ENCODE data around the gene SOX2.

SOX2 gene

GRCh38 chr3:181711325-181712135, at the start of gene SOX2:
Gene SOX2, plus strand, starts transcription at chr3:181711925. Its CDS starts 436 bp downstream, at chr3:181712361.
- peak; percentile 97 for DNase-seq

- no peak for DNase-seq
Measured at GRCh38 chr3:181683563-181683962, 28.2 kb upstream of the SOX2 start.

DNA sequence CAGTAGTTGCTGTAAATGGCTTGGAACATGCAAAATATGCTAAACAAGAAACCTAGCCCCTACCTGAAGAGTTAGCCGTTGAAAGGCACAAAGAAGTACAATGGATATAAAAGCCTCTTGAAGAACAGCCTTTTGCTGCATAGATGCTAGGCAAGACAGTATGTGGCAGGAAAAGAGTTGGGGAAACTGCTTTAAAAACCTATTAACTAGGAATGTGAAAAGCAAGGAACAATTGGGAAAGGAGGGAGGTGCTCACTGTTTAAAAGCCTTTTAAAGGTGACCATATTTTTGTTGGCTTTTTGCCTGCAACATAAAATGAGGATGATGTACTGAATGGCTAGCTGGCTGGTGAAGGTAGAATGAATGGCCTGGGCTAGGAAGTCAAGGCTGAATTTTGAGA, 24.5 kb upstream of the SOX2 start:
- DNase-seq: no peak

GRCh38 chr3:181687731-181688130, 24.0 kb upstream of the SOX2 start:
- no peak for DNase-seq

DNA sequence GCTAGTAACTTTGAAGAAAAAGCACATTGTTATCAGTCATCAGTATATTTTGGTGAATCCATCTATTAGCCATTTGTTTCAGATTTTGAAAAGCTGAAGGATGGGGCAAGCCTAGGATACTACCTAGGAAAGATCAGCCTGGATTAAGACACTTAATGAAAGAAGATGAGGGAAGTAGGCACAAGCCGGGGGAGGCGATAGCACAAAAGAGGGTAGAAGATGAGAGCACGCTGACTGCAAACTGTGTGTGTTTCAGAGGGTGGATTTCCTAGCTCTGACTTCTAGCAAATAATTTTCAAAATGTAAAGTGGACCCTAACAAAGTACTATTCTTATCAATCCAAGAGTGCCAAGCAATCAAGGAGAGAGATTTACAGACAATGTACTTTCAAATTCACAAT, 22.2 kb upstream of the SOX2 start:
- no peak for DNase-seq

DNA sequence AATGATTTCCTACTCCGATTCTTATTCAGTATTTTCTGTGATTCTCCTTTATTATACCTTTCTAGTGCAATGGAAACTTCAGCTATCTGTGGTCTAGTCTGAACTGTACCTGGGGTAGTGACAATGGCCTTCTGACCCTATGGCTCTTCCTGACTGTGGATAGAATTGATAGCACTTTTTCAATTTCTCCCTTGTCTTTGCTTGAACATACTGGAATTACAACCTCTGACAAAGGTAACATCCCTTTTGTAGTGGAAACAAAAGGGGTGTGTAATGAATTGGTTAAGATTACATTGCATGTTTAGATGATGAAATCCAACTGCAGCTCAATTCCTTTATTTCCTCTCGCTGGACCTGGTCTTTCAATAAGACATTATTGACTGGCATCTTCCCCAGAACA, 21.0 kb upstream of the SOX2 start:
- DNase-seq: no peak

DNA sequence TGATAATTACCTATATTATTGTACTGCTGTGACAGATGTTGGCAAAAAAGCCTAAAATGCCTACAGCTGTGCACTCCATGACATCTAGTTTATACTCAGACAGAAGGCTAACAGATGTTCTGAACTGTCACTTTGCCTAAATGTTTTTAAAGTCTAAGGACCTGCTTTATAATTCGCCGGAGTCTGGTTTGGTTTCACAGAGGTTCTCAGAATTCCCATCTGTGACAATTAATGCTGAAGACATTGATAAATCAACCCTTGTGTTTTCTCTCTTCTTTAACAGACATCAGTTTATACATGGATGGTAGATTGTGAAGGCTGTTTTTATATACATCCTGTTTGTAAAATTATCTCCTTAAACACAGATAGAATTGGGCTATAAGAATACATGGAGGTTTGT, 19.8 kb upstream of the SOX2 start:
- DNase-seq: no peak

- no peak for DNase-seq
Measured at GRCh38 chr3:181692311-181693145, 19.2 kb upstream of the SOX2 start.

DNA sequence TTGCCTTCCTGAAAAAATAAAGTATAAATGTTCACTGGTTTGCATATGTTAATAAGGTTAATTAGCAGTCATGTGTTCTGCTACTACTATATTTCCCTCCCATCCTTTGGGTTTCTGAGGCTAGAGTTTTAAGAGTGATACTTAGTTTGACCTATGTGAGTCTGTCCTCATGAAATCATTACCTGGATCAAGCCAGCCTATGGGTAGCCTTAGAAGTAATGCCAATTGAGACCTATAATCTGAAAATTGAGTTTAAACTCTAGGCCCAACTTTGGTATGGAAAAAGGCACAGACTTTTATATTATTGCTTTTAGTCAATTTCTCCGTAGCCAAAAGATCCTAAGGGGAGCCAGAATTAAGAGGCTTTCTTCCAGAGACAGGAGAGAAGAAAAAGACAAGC, 18.4 kb upstream of the SOX2 start:
- no peak for DNase-seq

- DNase-seq: no peak
Measured at GRCh38 chr3:181694805-181695660, 16.7 kb upstream of the SOX2 start.

- no peak for DNase-seq
Measured at GRCh38 chr3:181695661-181696491, 15.8 kb upstream of the SOX2 start.

- DNase-seq: no peak
Measured at GRCh38 chr3:181696626-181697230, 15.0 kb upstream of the SOX2 start.

DNA sequence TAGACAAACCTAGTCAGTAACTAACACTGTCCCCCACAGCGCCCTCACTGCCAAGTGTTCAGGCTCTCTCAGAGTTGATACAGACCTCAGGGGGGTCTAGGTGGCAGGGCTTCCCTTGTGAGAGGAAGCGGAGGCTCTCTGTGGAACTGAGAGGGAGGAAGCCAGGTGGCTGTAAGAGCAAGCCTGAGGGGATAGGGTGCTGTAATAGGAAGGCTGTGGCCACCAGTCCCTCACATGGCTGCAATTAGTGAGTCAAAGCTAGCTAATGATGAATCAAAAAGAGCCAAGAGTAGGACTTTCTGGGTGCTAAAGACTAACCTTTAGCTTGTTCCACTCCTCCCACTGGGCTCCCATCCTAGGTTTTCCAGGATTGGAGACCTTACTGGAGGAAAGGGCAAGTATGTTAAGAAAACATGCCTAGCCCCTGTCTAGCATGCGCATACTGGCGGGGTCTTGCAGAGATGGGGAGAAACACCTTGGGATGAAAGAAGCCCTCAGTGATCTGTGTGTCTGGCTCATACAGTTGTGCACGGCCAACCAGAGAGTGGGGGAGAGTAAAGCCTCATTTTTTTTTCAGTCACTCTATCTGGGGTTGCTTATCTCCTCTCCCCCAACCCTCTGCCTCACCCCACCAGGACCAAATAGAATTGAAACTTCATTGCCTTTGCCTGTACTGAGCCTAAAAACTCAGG, 13.3 kb upstream of the SOX2 start:
- no peak for DNase-seq

- DNase-seq: peak; percentile 51
Measured at GRCh38 chr3:181699171-181699903, 12.4 kb upstream of the SOX2 start.

DNA sequence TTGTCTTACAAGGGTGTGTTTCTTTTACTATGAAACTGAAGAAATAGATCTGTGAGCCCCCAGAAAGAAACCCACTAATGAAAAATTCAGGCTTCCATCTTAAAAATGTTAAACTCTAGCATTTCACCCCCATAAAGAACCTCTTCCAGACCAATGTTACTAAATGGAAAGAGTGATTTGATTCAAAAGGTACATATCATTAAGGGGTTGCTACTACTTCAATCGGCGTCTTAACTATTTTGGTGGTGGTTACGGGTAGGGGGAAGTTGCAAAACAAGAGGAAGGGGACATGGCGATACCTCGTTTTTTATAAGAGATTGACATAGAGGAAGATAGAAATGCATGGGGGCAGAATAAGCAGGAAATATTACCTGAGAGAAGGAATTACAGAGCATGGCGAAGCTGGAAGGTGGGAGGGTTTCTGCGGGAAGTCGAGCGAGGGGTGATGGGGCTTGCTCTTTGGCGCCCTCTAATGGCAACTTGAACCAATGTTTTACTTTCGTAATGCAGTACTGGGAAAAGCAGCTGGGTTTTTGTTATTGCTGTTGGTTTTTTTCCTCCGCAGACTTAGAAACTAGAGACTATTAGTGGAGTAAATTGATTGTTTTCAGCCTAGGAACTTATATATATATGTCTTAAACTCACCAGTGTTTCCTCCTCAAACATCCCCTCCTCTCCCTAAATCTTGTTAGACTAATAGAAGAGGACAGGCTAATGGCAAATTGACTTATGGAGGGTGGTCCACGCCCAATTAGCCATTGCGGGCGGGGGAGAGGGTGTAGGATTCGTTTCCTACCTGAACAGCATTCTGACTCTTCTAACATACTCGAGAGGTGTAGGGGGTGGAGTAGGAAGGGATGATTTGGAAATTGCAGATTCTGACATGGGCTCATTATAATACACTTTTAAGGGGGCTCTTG, 11.3 kb upstream of the SOX2 start:
- peak; percentile 84 for DNase-seq

DNA sequence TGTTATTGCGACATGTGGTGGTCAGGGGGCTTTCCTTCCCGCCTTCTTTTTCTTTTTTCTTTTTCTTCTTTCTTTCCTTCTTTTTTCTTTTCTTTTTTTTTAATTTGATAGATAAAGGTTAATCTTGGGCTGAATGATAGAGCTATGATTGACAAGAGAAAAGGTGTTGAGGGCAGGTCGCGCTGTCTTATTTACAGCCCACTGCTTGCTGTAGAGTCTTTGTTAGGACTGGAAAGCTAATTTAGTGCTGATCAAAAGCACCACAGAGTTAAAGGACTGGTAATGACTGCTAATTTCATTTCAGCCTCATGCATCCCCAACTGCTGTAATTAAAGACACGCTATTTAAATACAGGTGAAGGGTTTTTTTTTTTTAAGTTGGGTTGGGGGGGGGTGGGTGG, 10.6 kb upstream of the SOX2 start:
- peak; percentile 67 for DNase-seq

DNA sequence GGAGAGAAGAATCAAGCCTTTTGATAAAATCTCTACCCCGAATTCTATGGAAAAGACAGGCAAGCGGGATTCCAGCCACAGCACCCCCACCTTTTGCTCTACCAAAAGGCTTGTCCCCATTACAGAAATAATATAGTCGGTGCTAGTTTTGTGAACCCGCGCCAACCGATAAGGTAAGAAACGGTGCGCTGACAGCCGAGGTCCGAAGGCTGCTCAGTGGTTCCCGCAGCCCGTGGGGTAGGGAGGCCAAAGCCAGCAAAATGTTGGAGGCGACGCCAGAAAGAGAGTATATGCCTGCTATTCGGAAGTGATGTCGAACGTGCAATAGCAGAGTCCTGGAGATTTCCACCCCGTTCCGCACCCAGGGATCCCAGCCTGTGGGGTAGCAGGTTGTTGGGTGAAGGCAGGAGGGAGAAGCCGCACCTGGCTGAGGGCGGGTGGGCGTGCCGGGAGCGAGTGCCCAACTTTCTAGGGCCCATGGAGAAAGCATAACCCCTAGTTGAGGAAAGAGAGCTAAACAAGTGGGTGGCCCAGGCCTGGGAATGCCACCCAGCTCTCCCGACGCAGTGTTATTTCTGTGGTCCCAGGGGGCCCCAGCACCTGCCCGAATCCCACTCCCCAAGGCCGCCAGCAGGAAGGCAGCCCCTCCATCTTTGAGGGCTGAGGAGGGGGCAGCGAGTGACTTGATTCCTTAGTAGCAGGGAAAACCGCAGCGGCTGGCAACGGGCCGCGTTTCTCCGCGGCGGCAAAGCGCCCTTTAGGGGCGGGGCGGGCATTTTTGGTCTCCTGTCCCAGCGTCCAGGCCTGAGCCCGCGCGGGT, 7.9 kb upstream of the SOX2 start:
- no peak for DNase-seq

DNA sequence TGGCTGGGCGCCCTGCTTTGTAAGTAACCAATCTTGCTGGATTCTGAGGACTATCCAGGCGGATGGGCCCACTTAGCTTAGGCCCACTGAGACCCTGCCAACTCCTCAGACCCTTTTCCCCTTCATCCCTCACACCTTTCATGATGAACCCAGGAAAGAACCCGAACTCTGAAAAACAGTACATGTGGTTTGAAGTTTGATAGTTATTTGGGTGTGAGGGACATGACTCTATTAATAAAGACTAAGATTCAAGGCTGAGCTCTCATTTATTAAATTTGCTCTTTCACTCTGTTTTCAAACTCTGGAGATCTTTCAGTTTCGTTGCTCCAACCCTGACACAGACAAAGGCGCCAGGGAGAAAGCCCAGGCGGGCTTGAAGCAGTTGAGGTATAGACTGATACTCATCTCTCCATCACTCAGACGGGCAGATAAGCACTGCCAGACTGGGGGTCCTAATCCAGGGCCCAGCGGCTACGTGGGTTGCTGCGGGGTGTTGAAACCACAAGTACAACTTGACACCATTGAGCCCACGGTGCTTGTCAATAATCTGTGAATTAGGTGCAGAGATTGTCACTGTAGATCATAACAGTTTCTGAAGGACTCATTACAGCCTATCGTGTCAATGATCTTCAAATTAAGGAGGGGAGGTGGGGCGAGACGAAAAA, 7.2 kb upstream of the SOX2 start:
- DNase-seq: no peak

Measured in NCI-H1436 (cell line).